ENCODE results near the gene DOCK1. TPM values are rescaled to one million over a fixed set of nuclear protein-coding genes. Genes with fewer than 3 reads are reported as not detected.

DOCK1 gene
- total RNA-seq, 1 experiment from 2014 or later = 40.0 TPM

DNA sequence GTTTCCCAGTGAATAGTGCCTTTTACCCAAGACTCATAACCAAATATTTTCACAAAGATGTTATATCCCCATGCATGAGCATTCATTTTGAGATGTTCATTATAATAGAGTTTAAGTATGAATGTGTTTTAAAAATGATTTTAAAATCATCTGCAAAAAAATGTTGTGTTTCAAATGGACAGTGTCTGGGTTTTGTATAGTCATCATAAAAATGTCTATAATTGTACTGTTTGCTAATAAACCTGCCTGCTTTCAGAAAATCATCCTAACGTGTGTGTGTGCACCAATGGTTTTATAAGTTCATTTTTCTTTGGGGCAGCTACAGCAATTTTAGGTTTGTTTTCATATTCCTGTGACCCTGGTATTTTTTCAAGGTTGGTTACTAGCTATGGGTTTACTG, 228.0 kb downstream of the DOCK1 start:
- Mint-ChIP-seq H3K4me3 (ENCODE audit: unreplicated experiment) (no peak overlapping the region), H3K4me1 (ENCODE audit: insufficient read depth, unreplicated experiment) (no peaks in the 10 kb centered on the region), H3K9me3 (ENCODE audit: unreplicated experiment) (no peaks in the 10 kb centered on the region), H3K27me3 (ENCODE audit: insufficient read depth, unreplicated experiment) (no peaks in the 10 kb centered on the region), H3K27ac (ENCODE audit: low read depth, unreplicated experiment) (no peak overlapping the region), H3K36me3 (ENCODE audit: insufficient read depth, unreplicated experiment) (peaks cover 23% of the 10 kb centered on the region)
- TF ChIP-seq, protein P1, sequence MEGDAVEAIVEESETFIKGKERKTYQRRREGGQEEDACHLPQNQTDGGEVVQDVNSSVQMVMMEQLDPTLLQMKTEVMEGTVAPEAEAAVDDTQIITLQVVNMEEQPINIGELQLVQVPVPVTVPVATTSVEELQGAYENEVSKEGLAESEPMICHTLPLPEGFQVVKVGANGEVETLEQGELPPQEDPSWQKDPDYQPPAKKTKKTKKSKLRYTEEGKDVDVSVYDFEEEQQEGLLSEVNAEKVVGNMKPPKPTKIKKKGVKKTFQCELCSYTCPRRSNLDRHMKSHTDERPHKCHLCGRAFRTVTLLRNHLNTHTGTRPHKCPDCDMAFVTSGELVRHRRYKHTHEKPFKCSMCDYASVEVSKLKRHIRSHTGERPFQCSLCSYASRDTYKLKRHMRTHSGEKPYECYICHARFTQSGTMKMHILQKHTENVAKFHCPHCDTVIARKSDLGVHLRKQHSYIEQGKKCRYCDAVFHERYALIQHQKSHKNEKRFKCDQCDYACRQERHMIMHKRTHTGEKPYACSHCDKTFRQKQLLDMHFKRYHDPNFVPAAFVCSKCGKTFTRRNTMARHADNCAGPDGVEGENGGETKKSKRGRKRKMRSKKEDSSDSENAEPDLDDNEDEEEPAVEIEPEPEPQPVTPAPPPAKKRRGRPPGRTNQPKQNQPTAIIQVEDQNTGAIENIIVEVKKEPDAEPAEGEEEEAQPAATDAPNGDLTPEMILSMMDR (IDR thresholded peaks at IDR 0.05; ENCODE audit: unreplicated experiment) = no peak
- POLR2A ChIA-PET = no interaction called here
- no TSS peak for BruUV-seq (replicated peaks)
- intact Hi-C loops (cut with micrococcal nuclease) = no loop called here
- no peak for DNase-seq (ENCODE audit: unreplicated experiment)
- CTCF ChIA-PET = no interaction called here

DNA sequence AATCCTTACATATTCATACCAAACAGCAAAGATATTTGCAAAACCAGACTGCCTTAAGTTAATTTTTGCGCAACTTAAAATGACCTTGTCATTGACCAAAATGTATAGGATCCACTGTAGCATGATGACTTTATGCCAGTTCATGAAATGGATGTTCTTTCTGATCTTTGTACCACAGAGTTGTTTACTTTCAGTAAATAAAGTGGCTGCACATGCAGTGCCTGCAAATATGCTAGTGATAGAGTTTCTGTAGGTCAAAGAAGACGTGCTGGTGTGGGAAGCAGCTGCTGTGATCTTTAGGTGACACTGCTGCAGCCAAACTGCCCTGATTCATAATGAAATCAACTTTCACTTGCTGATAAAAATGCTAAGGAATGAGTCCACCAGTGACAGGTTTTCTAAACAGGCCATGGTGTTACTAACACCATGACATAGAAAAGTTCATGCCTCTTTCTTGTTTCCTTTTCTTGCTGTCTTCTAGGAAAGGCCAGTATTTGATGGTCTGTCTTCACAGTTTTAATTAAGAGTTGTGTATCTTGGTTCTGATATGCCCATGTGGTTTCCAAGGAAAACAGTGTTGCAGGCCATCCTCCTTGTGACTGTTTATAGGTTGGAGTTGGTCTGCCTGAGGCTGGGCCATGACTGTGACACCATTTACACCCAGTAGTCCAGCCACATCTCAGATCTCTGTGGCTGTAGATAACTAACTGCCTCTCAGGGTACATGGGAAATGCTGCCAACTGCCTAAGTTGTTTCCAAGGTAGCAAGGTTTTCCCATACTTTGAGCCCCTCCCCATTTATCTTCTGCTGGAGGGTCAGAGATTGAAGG, 228.7 kb downstream of the DOCK1 start:
- no TSS peak for BruUV-seq (replicated peaks)
- ChIA-PET POLR2A (no interaction called here), CTCF (no interaction called here)
- H3K27ac Mint-ChIP-seq (ENCODE audit: low read depth, unreplicated experiment) = no peak overlapping the region
- intact Hi-C loops (cut with micrococcal nuclease) = no loop called here
- peaks cover 26% of the 10 kb centered on the region for H3K36me3 Mint-ChIP-seq (ENCODE audit: insufficient read depth, unreplicated experiment)
- H3K9me3 Mint-ChIP-seq (ENCODE audit: unreplicated experiment) = no peaks in the 10 kb centered on the region
- TF ChIP-seq, protein P1 (IDR thresholded peaks at IDR 0.05; ENCODE audit: unreplicated experiment) = no peak
- no peak for DNase-seq (ENCODE audit: unreplicated experiment)
- no peak overlapping the region for H3K4me3 Mint-ChIP-seq (ENCODE audit: unreplicated experiment)
- no peaks in the 10 kb centered on the region for H3K4me1 Mint-ChIP-seq (ENCODE audit: insufficient read depth, unreplicated experiment)
- no peaks in the 10 kb centered on the region for H3K27me3 Mint-ChIP-seq (ENCODE audit: insufficient read depth, unreplicated experiment)

DNA sequence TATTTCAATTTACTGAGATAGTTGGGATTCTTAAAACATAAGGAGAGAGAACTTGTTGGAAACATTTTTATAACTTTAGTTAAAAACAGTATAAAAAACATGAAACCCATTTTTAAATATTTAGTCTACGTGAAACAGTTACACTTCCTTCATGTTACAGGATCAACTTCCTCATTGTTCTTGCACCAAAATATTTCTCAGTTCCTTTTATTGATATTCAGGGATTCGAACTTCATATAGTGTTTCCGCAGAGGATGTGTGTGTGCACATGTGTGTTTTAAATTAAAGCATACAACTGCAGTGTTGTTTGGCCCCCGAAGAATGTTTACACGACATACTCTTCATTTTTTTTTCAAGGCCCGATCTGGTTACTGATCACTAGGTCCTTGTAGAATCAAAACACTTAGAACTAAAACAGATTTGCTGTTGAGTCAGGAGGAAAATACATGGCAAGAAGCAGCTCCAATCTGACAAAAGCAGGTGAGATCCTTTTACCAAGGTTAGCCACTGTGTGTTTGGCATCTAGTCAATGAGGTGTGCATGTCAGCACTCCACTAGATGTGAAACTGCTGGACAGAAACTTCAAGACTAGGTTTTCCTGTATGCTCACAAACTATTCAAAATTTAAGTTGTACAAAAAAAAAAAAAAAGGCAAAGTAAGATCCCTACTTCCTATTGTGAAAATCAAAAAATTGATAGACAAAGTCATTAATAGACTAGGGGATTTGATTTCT, 230.8 kb downstream of the DOCK1 start:
- H3K4me1 Mint-ChIP-seq (ENCODE audit: insufficient read depth, unreplicated experiment) = no peaks in the 10 kb centered on the region
- intact Hi-C loops (cut with micrococcal nuclease) = no loop called here
- ChIA-PET POLR2A (interaction anchor here (0.9 kb wide), 1 partner anchor 13 kb away, joined by 4 read pairs; no protein-coding TSS in a partner anchor), CTCF (interaction anchor here (0.7 kb wide), 1 partner anchor 495 kb away, joined by 3 read pairs; no protein-coding TSS in a partner anchor)
- no peaks in the 10 kb centered on the region for H3K27me3 Mint-ChIP-seq (ENCODE audit: insufficient read depth, unreplicated experiment)
- H3K4me3 Mint-ChIP-seq (ENCODE audit: unreplicated experiment) = no peak overlapping the region
- H3K9me3 Mint-ChIP-seq (ENCODE audit: unreplicated experiment) = no peaks in the 10 kb centered on the region
- no peak overlapping the region for H3K27ac Mint-ChIP-seq (ENCODE audit: low read depth, unreplicated experiment)
- H3K36me3 Mint-ChIP-seq (ENCODE audit: insufficient read depth, unreplicated experiment) = peaks cover 34% of the 10 kb centered on the region
- no TSS peak for BruUV-seq (replicated peaks)
- no peak for DNase-seq (ENCODE audit: unreplicated experiment)
- TF ChIP-seq, protein P1 (IDR thresholded peaks at IDR 0.05; ENCODE audit: unreplicated experiment) = no peak

DNA sequence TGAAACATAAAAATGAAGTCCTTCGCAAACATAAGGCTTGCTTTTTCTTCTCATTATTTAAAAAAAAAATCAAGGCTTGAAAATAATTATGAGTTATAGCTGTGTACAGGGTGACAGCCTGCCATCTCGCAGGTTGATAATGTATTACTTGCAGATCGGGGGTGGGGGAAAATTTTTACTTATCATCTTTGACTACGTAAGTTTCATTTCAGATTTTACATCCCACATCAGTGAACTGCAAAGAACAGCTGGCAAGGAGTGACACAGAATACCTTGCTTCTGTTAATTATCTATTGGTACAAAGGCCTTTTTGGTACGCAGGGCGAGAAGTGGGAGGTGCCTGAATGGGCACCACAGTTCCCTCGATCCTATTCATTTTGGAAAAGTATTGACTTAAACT, 232.2 kb downstream of the DOCK1 start:
- ChIA-PET CTCF (no interaction called here), POLR2A (interaction anchor here (1.1 kb wide), 1 partner anchor 15 kb away, joined by 3 read pairs; no protein-coding TSS in a partner anchor)
- Mint-ChIP-seq H3K27me3 (ENCODE audit: insufficient read depth, unreplicated experiment) (no peaks in the 10 kb centered on the region), H3K27ac (ENCODE audit: low read depth, unreplicated experiment) (no peak overlapping the region), H3K9me3 (ENCODE audit: unreplicated experiment) (no peaks in the 10 kb centered on the region), H3K4me1 (ENCODE audit: insufficient read depth, unreplicated experiment) (no peaks in the 10 kb centered on the region), H3K36me3 (ENCODE audit: insufficient read depth, unreplicated experiment) (peaks cover 22% of the 10 kb centered on the region), H3K4me3 (ENCODE audit: unreplicated experiment) (no peak overlapping the region)
- intact Hi-C loops (cut with micrococcal nuclease) = no loop called here
- TF ChIP-seq, protein P1 (IDR thresholded peaks at IDR 0.05; ENCODE audit: unreplicated experiment) = no peak
- no peak for DNase-seq (ENCODE audit: unreplicated experiment)
- no TSS peak for BruUV-seq (replicated peaks)
